GM21381 (cell line): Measurements from ENCODE around the gene GABRR1.

Experiments
- ATAC-seq: cut with Tn5 transposase; IDR thresholded peaks from one replicate; pipeline ENCODE4 v1.9.1; 2021; ENCODE audit warnings: mild to moderate bottlenecking, moderate library complexity; ENCODE audit not compliant: unreplicated experiment

GABRR1 gene

DNA sequence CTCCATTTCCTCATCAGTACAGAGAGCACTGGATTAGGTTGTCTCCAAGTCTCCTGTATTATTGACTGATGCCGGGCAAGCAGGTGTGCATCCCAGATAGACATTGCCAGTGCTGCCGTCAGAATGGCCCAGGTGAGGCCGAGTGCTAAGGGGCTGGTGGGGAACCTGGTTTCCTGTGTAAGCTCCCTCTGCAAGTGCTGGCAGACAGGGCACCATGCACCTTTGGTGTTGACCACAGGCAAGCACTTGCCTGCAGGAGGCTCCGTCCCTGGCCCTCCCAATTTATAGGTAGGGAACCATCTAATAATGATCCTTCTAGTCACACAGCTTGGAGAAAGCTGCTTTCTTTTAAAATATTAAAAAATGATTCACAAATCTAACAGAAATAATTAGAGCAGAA is 747 bp downstream of the GABRR1 start:
- ATAC-seq = no peak

- no peak for ATAC-seq
These were observed 1.8 kb downstream of the GABRR1 start for GRCh38 chr6:89215391-89215790.

DNA sequence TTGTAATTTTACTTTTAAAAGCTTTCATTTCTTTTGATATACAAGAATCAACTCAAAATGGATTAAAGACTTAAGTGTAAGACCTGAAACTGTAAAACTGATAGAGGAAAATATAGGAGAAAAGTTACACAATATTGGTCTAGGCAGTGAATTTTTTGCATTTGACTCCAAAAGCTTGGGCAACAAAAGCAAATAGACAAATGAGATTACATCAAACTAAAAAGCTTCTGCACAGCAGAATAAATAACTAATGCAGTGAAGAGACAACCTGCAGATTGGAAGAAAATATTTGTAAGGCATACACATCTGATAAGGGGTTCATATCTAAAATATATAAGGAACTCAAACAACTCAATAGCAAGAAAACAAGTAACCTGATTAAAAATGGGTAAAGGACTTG is 3.0 kb downstream of the GABRR1 start:
- no peak for ATAC-seq

DNA sequence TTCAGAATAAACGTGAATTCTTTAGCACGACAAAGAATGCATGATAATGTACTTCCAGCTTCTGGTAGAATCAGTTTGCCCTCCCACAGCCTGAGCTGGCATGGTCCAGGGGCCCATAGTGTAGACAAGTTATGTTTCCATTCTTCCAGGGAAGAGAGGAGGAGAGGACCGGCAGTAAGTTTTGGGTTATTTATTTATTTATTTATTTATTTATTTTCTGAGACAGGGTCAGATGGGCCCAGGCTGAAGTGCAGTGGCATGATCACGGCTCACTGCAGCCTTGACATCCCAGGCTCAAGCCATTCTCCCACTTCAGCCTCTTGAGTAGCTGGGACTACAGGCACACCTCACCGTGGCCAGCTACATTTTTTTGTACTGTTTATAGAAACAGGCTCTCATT is 4.7 kb downstream of the GABRR1 start:
- no peak for ATAC-seq

GRCh38 chr6:89209457-89209856 is 7.7 kb downstream of the GABRR1 start:
- ATAC-seq = no peak

GRCh38 chr6:89208551-89208950 is 8.6 kb downstream of the GABRR1 start:
- ATAC-seq = no peak

- no peak for ATAC-seq
These were observed 11.3 kb downstream of the GABRR1 start for GRCh38 chr6:89205819-89206218.

DNA sequence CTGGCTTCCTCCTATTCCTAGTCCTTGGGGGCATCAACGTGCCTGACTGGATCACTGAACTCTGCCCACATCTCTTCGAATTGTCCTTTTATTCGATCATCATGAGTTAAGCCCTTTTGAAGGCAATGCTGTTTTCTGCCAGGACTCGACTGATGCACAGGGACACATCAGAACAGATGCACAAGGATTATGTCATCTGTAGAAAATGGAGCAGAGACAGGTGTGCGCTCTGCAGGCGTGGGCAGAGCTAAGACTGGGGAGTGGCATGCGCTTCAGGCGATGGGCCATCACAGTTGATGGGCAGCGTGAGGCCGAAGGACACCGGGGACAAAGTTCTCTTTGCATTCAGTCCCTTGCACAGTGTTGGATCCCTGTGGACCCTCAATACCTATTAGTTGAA is 13.1 kb downstream of the GABRR1 start:
- ATAC-seq = no peak

DNA sequence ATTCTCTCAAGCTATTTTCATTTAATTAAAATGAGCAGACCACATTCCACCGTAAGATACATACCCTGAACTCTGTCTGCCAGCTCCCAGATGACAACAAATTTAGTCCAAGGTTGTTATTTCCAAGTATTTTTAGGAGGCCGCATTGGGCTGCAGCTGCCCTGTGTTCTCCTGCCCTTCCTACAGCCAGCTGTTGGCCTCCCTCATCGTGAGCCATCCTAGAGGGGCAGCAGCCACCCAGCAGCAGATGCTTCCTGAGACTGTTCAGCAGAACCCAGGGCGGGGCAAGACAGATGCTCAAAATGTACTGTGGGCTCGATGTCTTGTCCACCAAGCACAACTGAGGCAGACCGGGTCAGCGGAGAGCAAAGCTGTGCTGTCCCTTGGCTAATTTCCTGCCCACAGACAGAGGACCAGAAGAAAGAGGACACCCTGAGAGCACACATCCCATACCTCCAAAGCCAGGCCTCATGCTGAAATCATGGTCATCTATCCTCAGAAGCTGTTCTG is 16.4 kb downstream of the GABRR1 start:
- no peak for ATAC-seq

DNA sequence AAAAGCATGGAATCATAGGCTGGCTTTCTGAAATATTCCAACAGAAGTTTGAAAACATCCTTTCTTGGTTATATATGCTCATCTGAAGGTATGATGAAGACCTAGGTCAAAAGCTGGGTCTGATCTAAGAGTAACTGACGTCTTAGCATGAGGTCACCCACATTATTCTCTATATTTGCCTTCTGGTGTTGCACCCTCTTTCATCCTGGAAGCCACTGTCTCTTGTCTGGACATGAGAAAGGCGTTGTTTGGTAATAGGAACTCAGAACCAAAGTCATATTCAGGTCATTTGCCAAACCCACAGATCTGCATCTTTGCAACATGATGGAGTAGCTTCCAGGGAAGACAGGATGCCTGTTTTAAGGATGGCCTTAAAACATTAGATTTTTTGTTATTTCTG is 17.6 kb downstream of the GABRR1 start:
- ATAC-seq = no peak

DNA sequence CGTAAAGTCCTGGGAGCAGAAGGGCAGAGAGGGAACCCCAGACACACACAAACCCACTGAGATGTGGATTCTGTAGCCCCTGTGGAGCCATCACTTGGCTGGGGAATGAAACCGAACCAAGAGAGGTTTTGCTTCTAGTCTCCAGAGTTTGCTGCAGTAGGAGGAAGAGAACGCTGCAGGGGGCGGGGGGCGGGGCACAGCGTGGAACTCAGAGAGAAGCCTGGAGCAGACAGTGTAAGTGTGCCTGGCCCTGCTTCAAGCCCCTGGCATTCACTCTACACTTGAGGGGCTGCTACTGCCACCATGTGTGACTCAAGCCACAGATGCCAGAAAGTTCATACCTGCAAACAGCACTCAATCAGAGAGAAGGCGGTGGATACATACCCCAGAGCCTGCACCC is 18.9 kb downstream of the GABRR1 start:
- ATAC-seq = no peak

DNA sequence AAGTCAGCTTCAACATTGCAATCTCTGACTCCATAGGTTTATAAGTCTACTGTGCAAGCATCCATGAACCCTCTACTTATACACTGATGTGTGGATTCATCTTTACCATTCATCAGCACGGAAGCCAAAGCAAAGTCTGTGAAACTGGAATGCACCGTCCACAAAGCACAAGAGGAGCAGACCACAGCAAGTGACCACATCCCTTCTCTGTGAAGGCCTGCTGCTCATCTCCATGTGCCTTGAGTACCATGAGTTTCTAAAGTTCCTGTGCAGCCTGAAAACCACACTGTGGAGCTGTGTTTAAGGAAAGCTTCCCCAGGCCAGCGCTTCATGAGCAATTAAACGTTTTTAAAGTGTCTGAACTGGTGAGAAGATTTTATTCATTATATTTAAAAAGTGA is 20.0 kb downstream of the GABRR1 start:
- no peak for ATAC-seq

DNA sequence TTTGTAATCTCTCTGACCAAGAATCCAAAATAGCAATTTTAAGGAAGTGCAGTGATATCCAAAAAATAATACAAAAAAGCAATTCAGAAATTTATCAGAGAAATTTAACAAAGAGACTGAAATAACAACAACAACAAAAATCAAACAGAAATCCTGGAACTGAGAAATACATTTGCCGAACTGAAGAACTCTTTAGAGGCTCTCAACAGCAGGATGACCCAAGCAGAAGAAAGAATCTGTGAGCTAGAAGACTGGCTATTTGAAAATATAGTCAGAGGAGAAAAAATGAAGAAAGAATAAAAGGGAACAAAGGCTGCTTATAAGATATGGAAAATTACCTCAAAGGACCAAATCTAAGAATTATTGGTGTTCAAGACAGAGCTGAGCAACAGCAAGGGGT is 22.6 kb downstream of the GABRR1 start:
- no peak for ATAC-seq

DNA sequence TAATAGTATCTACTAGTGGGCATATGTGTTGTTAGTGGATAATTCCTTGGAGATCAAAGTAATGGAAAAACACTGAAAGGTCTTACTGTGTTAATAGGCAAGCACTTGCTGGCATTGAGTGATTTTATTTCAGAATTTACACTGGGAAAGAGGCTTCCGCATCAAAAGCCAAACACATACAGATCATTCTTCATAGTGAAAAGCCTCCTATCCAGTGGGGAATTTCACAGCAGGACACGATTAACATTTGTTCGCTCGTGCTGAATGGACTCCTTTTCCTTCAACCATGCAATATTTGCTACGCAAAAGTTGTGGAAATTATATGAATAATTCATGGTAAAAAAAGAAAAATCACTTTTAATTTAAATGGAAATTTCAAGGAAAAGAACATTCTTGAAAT is 26.4 kb downstream of the GABRR1 start:
- no peak for ATAC-seq

GRCh38 chr6:89187504-89187903 is 29.7 kb downstream of the GABRR1 start:
- ATAC-seq = no peak

GRCh38 chr6:89186762-89187161 is 30.4 kb downstream of the GABRR1 start:
- no peak for ATAC-seq

GRCh38 chr6:89184344-89184743 is 32.8 kb downstream of the GABRR1 start:
- no peak for ATAC-seq

DNA sequence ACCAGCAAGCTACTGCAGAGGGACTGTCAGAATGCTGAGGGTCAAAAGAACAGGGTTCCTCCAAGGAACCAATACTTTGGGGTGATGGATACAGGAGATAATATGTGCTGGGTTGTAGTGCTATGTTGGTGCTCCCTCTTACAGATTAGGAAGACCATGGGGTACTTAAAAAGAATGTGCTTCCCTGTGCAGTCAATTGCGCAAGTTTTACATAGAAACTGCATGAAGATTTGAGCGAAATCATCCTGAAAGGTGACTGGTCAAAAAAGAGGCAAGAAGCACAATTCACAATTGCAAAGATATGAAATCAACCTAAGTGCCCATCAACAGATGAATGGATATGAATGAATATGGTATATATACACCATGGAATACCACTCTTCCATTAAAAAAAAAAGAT is 33.9 kb downstream of the GABRR1 start:
- no peak for ATAC-seq

DNA sequence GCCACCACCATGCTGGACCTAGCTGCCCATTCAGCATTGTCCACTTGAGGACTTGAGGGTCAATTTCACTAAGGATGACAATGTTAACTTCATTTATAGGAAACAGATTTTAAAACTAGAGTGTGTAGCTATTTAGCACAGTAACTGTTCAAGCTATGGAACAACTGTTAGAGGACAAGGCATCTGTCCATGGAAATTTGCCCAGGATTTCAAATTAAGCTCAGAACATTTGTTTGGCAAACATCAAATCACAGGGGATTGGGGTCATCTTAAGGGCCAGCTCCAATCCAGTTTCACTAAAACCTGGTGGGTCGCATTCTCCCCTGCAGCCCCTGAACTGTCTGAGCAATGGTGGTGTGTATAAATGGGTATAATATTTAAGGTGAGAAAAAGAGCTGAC is 36.2 kb downstream of the GABRR1 start:
- no peak for ATAC-seq

DNA sequence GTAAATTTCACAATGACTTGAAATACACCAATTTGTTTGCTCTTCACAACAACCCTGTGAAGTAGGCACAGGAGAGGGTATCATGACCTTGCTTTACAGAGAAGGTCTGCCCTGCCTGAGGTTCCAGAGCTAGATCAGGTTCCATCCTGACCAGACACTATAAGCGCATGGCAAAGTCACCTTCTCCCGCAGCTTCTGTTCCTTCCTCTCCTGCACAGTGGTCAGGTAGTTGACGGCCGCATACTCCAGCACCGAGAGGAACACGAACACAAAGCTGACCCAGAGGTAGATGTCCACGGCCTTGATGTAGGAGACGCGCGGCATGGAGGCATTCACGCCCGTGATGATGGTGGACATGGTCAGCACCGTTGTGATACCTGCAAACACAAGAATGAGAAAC is 37.0 kb downstream of the GABRR1 start:
- no peak for ATAC-seq

DNA sequence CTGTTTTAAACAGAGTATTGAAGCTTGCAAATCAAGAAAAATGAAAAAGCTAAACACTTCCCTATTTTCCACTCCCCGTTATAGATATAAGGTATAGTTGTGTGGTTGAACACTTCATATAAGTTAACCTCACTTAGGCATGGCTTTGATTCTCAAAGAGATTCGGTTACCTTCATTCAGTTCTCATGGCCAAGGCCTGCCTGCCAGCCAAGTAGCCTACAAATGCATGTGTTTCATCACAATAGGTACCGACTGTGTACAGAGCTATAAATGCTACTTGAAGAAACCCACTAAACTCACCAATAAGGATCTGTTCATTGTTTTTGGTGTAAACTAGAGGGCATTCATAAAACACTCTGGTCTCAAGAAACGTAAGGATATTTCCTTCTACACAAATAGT is 43.5 kb downstream of the GABRR1 start:
- ATAC-seq = no peak

DNA sequence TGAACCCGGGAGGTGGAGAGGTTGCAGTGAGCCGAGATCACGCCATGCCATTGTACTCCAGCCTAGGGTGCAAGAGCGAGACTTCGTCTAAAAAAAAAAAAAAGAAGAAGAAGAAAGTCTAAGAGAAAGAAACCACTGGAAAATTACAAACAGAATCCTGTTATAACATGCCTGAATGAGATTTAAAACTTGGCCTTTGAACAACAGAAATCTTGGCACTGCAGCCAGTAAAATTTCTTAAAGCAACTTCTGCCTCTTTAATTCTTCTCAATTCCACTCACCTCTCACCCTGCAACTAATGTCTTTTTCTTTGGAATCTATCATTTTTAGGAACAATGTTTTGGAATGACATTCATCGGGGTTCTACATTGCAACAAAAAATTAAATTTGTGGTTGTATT is 45.0 kb downstream of the GABRR1 start:
- ATAC-seq = no peak

DNA sequence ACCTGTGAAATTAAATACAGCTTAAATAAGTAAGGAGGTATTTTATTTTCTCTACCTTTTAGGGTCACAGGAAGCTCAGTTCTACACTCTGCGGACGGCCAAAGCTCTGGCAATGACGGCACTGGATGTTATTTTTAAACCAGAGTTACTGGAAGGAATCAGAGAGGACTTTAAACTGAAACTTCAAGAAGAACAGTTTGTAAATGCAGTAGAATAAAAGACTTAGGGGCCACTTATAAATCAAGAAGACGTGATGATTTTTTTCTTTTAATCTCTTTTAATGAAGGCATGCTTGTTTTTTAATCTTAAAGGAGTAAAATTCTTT is 55.1 kb downstream of the GABRR1 start:
- no peak for ATAC-seq
